Activated CD4-positive, alpha-beta T cell treated with anti-CD3 and anti-CD28 coated beads for 36 hours (primary cell): Measurements from ENCODE around the gene RP9. TPM values are rescaled to one million over a fixed set of nuclear protein-coding genes. Genes with fewer than 3 reads are reported as not detected.

Experiments used
- ATAC-seq: fragments of 200-7000 bp; cut with Tn5 transposase; one replicate; pipeline ENCODE4 v1.10.0; 2021; ENCODE audit warnings: mild to moderate bottlenecking, moderate library complexity
- CTCF ChIA-PET: fragments of 350-600 bp; sonication (Branson Sonifier 250); formaldehyde crosslinking; loops from one replicate; lab custom pipeline; 2021; ENCODE audit warnings: antibody characterized with exemption; lab: Charles Lee
- POLR2A ChIA-PET: fragments of 350-600 bp; sonication (Branson Sonifier 250); formaldehyde crosslinking; loops from one replicate; lab custom pipeline; 2021; ENCODE audit warnings: antibody characterized with exemption, inconsistent platforms; lab: Charles Lee
- DNase-seq: peaks from one replicate; pipeline ENCODE4 v3.0.0-alpha.2; 2020
- H3K27ac Mint-ChIP-seq: one replicate; pipeline ENCODE4 v1.8.0; 2021; ENCODE audit warnings: mixed read lengths
- H3K27me3 Mint-ChIP-seq: one replicate; pipeline ENCODE4 v1.8.0; 2021; ENCODE audit warnings: mixed read lengths
- H3K36me3 Mint-ChIP-seq: one replicate; pipeline ENCODE4 v1.8.0; 2021; ENCODE audit warnings: low read depth, mixed read lengths
- H3K4me1 Mint-ChIP-seq: one replicate; pipeline ENCODE4 v1.8.0; 2021; ENCODE audit warnings: mixed read lengths
- H3K4me3 Mint-ChIP-seq: one replicate; pipeline ENCODE4 v1.8.0; 2021; ENCODE audit warnings: mild to moderate bottlenecking, moderate library complexity, mixed read lengths
- H3K9me3 Mint-ChIP-seq: one replicate; pipeline ENCODE4 v1.8.0; 2021; ENCODE audit warnings: low read depth, mixed read lengths
- intact Hi-C, 2 experiments: fragments of 100-400 bp; cut with DNase I in 1 of 2; cut with micrococcal nuclease in 1 of 2; formaldehyde crosslinking; loops; one replicate each; pipeline versions ENCODE4 v1.14.2 to v1.15.1; 2022 to 2024; cut with DNase I, micrococcal nuclease
- total RNA-seq, 2 experiments: library from RNA; stranded (reverse); gene quantifications; one replicate each; pipeline ENCODE4 v1.2.3, GENCODE V29; 2021

Gene RP9
- total RNA-seq, 2 experiments from 2014 or later: 17.2 to 19.2 TPM

GRCh38 chr7:33044986-33045385 is 64.2 kb downstream of the RP9 start:
- H3K27ac Mint-ChIP-seq: no peak overlapping the region
- no peaks in the 10 kb centered on the region for H3K27me3 Mint-ChIP-seq

More at GRCh38 chr7:33044986-33045385, 64.2 kb downstream of the RP9 start:
- Mint-ChIP-seq H3K4me3 (no peak overlapping the region), H3K4me1 (peaks cover 36% of the 10 kb centered on the region), H3K9me3 (no peaks in the 10 kb centered on the region), H3K36me3 (no peaks in the 10 kb centered on the region)
- no peak for DNase-seq
- ChIA-PET CTCF (interaction anchor here (0.8 to 1.5 kb wide), 2 partner anchors 18 to 198 kb away, joined by 3 read pairs; no protein-coding TSS in a partner anchor), POLR2A (no interaction called here)
- intact Hi-C loops: loop anchor here in 1 of 2 experiments (5.0 kb wide), 1 partner anchor 553 kb away; the partner anchor contains the start of gene LSM5
- ATAC-seq: no peak

Other genes starting within 250 kb of the RP9 start
- 10 to 100 TPM; 21.5 to 25.6 TPM for gene KBTBD2, start 217.6 kb downstream of the RP9 start, total RNA-seq
- 1 to 10 TPM in 1 of 2 experiments, under 1 TPM in 1; 0.37 to 1.0 TPM for gene FKBP9, start 152.0 kb downstream of the RP9 start, total RNA-seq
- gene NT5C3A, start 46.6 kb downstream of the RP9 start, total RNA-seq: 10 to 100 TPM; 40.9 to 45.0 TPM
- gene BBS9, start 20.2 kb upstream of the RP9 start, total RNA-seq: 1 to 10 TPM; 4.1 to 9.9 TPM